Stomach (tissue), 9 donors: ENCODE measurements around the gene COL4A1. TPM values are rescaled to one million over a fixed set of nuclear protein-coding genes. Genes with fewer than 3 reads are reported as not detected.

Experiments
- DNase-seq, 2 donors: peaks; one replicate each; pipeline versions ENCODE4 v3.0.0 to v3.0.0-alpha.2; 2013 to 2019
- H3K27ac ChIP-seq, 5 donors: fragments of 200-600 bp in 4 of 5; sonication (generic) in 4 of 5; one replicate each; pipeline ENCODE4 v1.5.1; 2013 to 2019; ENCODE audit warnings: mild to moderate bottlenecking in 1 of 5, moderate library complexity in 1 of 5
- H3K27me3 ChIP-seq, 3 donors: fragments of 200-600 bp; sonication (generic); one replicate each; pipeline ENCODE4 v1.5.1; 2017 to 2019; ENCODE audit warnings: mixed run types in 1 of 3
- H3K36me3 ChIP-seq, 4 donors: fragments of 200-600 bp; sonication (generic); 1 replicate in 3 of 4; 2 replicates in 1 of 4; pipeline ENCODE4 v1.5.1; 2016 to 2019
- H3K4me1 ChIP-seq, 4 donors: fragments of 200-600 bp; sonication (generic); one replicate each; pipeline ENCODE4 v1.5.1; 2016 to 2019
- H3K4me3 ChIP-seq, 4 donors: fragments of 200-600 bp; sonication (generic) in 3 of 4; one replicate each; pipeline ENCODE4 v1.5.1; 2016 to 2019; ENCODE audit warnings: mild to moderate bottlenecking in 1 of 4
- H3K9me3 ChIP-seq, 4 donors: fragments of 200-600 bp; sonication (generic); one replicate each; pipeline ENCODE4 v1.5.1; 2016 to 2019
- EP300 ChIP-seq: sonication (generic); formaldehyde crosslinking; IDR thresholded peaks from one replicate; pipeline ENCODE4 v1.6.1; 2017; ENCODE audit warnings: antibody characterized with exemption
- POLR2A ChIP-seq, 4 donors: fragments of 450-650 bp; IDR thresholded peaks; one replicate each; pipeline ENCODE4 v1.6.1; 2016; ENCODE audit warnings: antibody characterized with exemption in 4 of 4, control low read depth in 2 of 4, mild to moderate bottlenecking in 1 of 4, moderate library complexity in 1 of 4
- POLR2AphosphoS5 ChIP-seq, 3 donors: sonication (generic); formaldehyde crosslinking; IDR thresholded peaks; one replicate each; pipeline ENCODE4 v1.6.1; 2016; ENCODE audit warnings: antibody characterized with exemption in 3 of 3
- WGBS, 5 donors: extraction: QIAGEN DNeasy Blood & Tissue Kit in 3 of 5; methylation state at CpG; one replicate each; pipeline versions ENCODE4 v1.1.5 to v1.1.7; 2013 to 2018; 5-methylcytosine and 5-hydroxymethylcytosine counted together
- intact Hi-C: fragments of 100-400 bp; cut with DNase I; formaldehyde crosslinking; loops from one replicate; pipeline ENCODE4 v1.15.1; 2023; ENCODE audit warnings: low total_unique reads
- polyA plus RNA-seq, 3 donors: library from polyadenylated mRNA; stranded (reverse); fragments of 200-250 nt; gene quantifications; one replicate each; pipeline ENCODE4 v1.2.3, GENCODE V29; 2013
- total RNA-seq, 5 donors: library from RNA; depleted of rRNA; stranded (reverse); fragments of >200 nt; gene quantifications; one replicate each; pipeline versions ENCODE4 v1.1.0 to v1.2.3, GENCODE V29; 2014 to 2016
- TF ChIP-seq, protein P1 (sequence below), 7 experiments: fragments of 450-650 bp in 4 of 7; fragments of 200-600 bp in 3 of 7; sonication (generic) in 3 of 7; IDR thresholded peaks; one replicate each; pipeline ENCODE4 v1.5.1; 2016 to 2019; ENCODE audit warnings: antibody characterized with exemption in 7 of 7, control low read depth in 2 of 7, mild to moderate bottlenecking in 1 of 7
- donor health status: healthy with polysubstance abuse.
- donor health status: Bipolar disorder and iron deficiency.
- donor health status: healthy.

COL4A1 gene
- total and polyA plus RNA-seq, 8 donors = 18.8 to 798 (median 133) TPM

- WGBS, 5 donors = 66 to 75% (median 73%) methylated on average over 2 of the region's 2 CpGs
- H3K27ac ChIP-seq = no peak overlapping the region
- H3K4me1 ChIP-seq = peaks cover 0 to 21% (median 8%) of the 10 kb centered on the region in 4 donors
- no peaks in the 10 kb centered on the region for H3K9me3 ChIP-seq
- no peaks in the 10 kb centered on the region for H3K27me3 ChIP-seq
- intact Hi-C loops = no loop called here
- DNase-seq = no peak
- H3K4me3 ChIP-seq = no peak overlapping the region
- peaks cover 21 to 90% (median 73%) of the 10 kb centered on the region in 4 donors for H3K36me3 ChIP-seq
- TF ChIP-seq POLR2AphosphoS5 (IDR thresholded peaks at IDR 0.05) = no peak
Observed at GRCh38 chr13:110158226-110158625, 148.7 kb downstream of the COL4A1 start.

- TF ChIP-seq POLR2AphosphoS5 (IDR thresholded peaks at IDR 0.05) (no peak), EP300 (no peak), POLR2A (IDR thresholded peaks at IDR 0.05) (no peak)
- TF ChIP-seq, protein P1, sequence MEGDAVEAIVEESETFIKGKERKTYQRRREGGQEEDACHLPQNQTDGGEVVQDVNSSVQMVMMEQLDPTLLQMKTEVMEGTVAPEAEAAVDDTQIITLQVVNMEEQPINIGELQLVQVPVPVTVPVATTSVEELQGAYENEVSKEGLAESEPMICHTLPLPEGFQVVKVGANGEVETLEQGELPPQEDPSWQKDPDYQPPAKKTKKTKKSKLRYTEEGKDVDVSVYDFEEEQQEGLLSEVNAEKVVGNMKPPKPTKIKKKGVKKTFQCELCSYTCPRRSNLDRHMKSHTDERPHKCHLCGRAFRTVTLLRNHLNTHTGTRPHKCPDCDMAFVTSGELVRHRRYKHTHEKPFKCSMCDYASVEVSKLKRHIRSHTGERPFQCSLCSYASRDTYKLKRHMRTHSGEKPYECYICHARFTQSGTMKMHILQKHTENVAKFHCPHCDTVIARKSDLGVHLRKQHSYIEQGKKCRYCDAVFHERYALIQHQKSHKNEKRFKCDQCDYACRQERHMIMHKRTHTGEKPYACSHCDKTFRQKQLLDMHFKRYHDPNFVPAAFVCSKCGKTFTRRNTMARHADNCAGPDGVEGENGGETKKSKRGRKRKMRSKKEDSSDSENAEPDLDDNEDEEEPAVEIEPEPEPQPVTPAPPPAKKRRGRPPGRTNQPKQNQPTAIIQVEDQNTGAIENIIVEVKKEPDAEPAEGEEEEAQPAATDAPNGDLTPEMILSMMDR (IDR thresholded peaks at IDR 0.05) = no peak
- WGBS, 5 donors = 55 to 76% (median 62%) methylated on average over 1 of the region's 1 CpG
- H3K36me3 ChIP-seq = peaks cover 16 to 90% (median 72%) of the 10 kb centered on the region in 4 donors
Observed at GRCh38 chr13:110157718-110158117, 149.2 kb downstream of the COL4A1 start.

DNA sequence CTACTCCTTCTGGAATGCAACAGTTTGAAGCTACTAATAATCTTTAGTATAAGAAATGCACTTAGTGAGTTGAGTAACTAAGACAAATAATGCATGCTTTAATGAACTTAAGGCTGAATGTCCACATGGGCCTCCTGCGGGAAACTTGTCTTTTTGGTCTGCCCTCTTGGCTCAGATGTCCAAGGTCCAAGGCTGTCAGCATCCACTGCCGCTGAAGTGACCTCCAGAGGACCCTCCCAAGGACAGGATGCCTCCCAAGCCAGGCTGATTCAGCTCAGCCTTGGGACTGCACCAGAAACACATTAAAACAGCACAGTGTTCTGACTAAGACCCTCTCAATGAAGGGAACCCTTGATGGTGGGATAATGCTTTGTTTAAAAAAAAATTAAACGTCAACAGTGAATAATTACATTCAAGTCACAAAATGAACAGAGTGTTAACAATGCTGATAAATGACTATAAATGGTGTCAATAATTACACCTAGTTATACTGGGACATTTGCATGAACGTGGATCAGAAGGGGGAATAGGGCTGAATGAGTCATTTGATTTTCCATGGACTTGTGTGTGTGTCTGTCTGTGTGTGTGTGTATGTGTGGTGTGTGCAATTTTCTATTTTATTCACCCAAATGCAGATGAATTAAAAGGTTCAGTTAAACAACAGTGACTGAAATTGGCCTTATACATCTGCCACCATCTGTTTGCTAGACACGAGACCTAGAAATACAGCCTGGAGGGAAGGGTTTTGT is 150.5 kb downstream of the COL4A1 start:
- 53 to 72% (median 70%) methylated on average over 5 of the region's 5 CpGs for WGBS, 5 donors
- DNase-seq = peak in 1 of 2 donors; percentile 48
- Histone ChIP-seq H3K27me3 (no peaks in the 10 kb centered on the region), H3K36me3 (peaks cover 6 to 90% (median 73%) of the 10 kb centered on the region in 4 donors), H3K9me3 (no peaks in the 10 kb centered on the region), H3K4me3 (no peak overlapping the region), H3K4me1 (peaks cover 0 to 21% (median 8%) of the 10 kb centered on the region in 4 donors), H3K27ac (peak overlapping the region in 2 of 5 donors; percentile 20 to 34)
- intact Hi-C loops = no loop called here
- TF ChIP-seq, protein P1 (IDR thresholded peaks at IDR 0.05) = no peak
- TF ChIP-seq POLR2A (IDR thresholded peaks at IDR 0.05) = no peak
- TF ChIP-seq POLR2AphosphoS5 (IDR thresholded peaks at IDR 0.05) = no peak
- no peak for TF ChIP-seq EP300

More at GRCh38 chr13:110157718-110158117, 149.2 kb downstream of the COL4A1 start:
- no peak for DNase-seq
- Histone ChIP-seq H3K9me3 (no peaks in the 10 kb centered on the region), H3K4me1 (peaks cover 0 to 21% (median 8%) of the 10 kb centered on the region in 4 donors), H3K27ac (peak overlapping the region in 2 of 5 donors; percentile 20 to 34), H3K4me3 (no peak overlapping the region), H3K27me3 (no peaks in the 10 kb centered on the region)
- intact Hi-C loops = no loop called here

DNA sequence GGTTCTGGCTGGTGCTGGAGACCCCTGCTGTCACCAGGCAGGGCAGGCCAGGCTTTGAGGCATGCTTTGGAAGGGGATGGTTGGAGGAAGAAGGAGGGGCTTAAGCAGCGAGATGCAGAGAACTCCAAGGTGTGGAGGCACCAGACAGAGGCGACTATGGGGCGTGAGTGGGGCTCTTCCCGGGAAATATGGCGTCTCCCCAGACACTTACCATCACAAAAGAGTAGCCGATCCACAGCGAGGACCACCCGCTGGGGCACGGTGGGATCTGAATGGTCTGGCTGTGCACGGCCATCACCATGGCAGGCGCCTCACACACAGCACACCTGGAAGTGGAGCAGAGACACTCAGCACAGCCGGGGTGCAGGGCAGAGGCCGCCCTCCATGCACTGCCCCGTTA is 151.9 kb downstream of the COL4A1 start:
- Histone ChIP-seq H3K4me3 (no peak overlapping the region), H3K36me3 (peaks cover 6 to 91% (median 73%) of the 10 kb centered on the region in 4 donors), H3K27ac (no peak overlapping the region), H3K4me1 (peaks cover 0 to 21% (median 8%) of the 10 kb centered on the region in 4 donors), H3K27me3 (no peaks in the 10 kb centered on the region), H3K9me3 (no peaks in the 10 kb centered on the region)
- TF ChIP-seq POLR2AphosphoS5 (IDR thresholded peaks at IDR 0.05) = no peak
- TF ChIP-seq, protein P1 (IDR thresholded peaks at IDR 0.05) = no peak
- TF ChIP-seq EP300 = no peak
- no peak for TF ChIP-seq POLR2A (IDR thresholded peaks at IDR 0.05)
- DNase-seq = no peak
- WGBS, 5 donors = 89 to 93% (median 92%) methylated on average over 14 of the region's 14 CpGs
- intact Hi-C loops = no loop called here
